HepG2 (cell line): ENCODE data around the gene SVIP.

Experiments used
- CTCF ChIP-seq: sonication (generic); formaldehyde crosslinking; IDR thresholded peaks from 2 replicates; pipeline ENCODE4 v1.5.0; 2020; ENCODE audit warnings: mild to moderate bottlenecking, missing genetic modification reagents, moderate library complexity
- FIP1L1 ChIP-seq: fragments of 200-400 bp; formaldehyde crosslinking; IDR thresholded peaks from 2 replicates; pipeline ENCODE4 v1.6.1; 2018; ENCODE audit warnings: low read depth, mild to moderate bottlenecking, low read length, moderate library complexity, borderline replicate concordance; ENCODE audit not compliant: insufficient read depth
- FOSL2 ChIP-seq: sonication (generic); formaldehyde crosslinking; IDR thresholded peaks from 2 replicates; pipeline ENCODE4 v1.4.0; 2020; ENCODE audit warnings: missing genetic modification reagents
- JDP2 ChIP-seq: sonication (generic); formaldehyde crosslinking; IDR thresholded peaks from 2 replicates; pipeline ENCODE4 v1.8.1; 2022; ENCODE audit warnings: missing genetic modification reagents, borderline replicate concordance
- POLR2AphosphoS5 ChIP-seq: IDR thresholded peaks from 2 replicates; pipeline ENCODE4 v1.6.1; 2012; ENCODE audit warnings: low read depth, low read length
- RAD21 ChIP-seq: fragments of 450-650 bp; formaldehyde crosslinking; IDR thresholded peaks from 2 replicates; pipeline ENCODE4 v1.5.0; 2020; ENCODE audit warnings: mild to moderate bottlenecking
- RFX1 ChIP-seq: fragments of 450-650 bp; IDR thresholded peaks from 2 replicates; pipeline ENCODE4 v1.6.1; 2017
- TAF1 ChIP-seq: sonication (generic); formaldehyde crosslinking; IDR thresholded peaks from 2 replicates; pipeline ENCODE4 v1.4.0; 2020; ENCODE audit warnings: missing genetic modification reagents
- ZNF263 ChIP-seq: sonication (generic); formaldehyde crosslinking; IDR thresholded peaks from 2 replicates; pipeline ENCODE4 v1.4.0; 2020; ENCODE audit warnings: missing genetic modification reagents
- ZNF326 ChIP-seq: sonication (generic); formaldehyde crosslinking; IDR thresholded peaks from 2 replicates; pipeline ENCODE4 v1.4.0; 2020; ENCODE audit warnings: missing genetic modification reagents, borderline replicate concordance
- ZNF589 ChIP-seq: sonication (generic); formaldehyde crosslinking; conservative IDR thresholded peaks from 2 replicates; pipeline ENCODE4 v1.8.0; 2022; ENCODE audit warnings: mild to moderate bottlenecking, moderate library complexity, missing genetic modification reagents
- ZSCAN29 ChIP-seq: sonication (generic); formaldehyde crosslinking; conservative IDR thresholded peaks from 2 replicates; pipeline ENCODE4 v1.4.0; 2020; ENCODE audit warnings: mild to moderate bottlenecking, missing genetic modification reagents
- TF ChIP-seq, protein P1 (sequence below): sonication (generic); formaldehyde crosslinking; IDR thresholded peaks from 2 replicates; pipeline ENCODE4 v1.4.0; 2020; ENCODE audit warnings: missing genetic modification reagents
- TF ChIP-seq, protein P2 (sequence below), 2 experiments: sonication (generic) in 1 of 2; formaldehyde crosslinking in 1 of 2; IDR thresholded peaks; 2 replicates each; pipeline versions ENCODE4 v1.5.1 to v1.6.1; 2011 to 2020; ENCODE audit warnings: borderline replicate concordance in 1 of 2, low read depth in 1 of 2, low read length in 1 of 2, mild to moderate bottlenecking in 1 of 2, missing genetic modification reagents in 1 of 2, moderate library complexity in 1 of 2

- TF ChIP-seq, protein P1, sequence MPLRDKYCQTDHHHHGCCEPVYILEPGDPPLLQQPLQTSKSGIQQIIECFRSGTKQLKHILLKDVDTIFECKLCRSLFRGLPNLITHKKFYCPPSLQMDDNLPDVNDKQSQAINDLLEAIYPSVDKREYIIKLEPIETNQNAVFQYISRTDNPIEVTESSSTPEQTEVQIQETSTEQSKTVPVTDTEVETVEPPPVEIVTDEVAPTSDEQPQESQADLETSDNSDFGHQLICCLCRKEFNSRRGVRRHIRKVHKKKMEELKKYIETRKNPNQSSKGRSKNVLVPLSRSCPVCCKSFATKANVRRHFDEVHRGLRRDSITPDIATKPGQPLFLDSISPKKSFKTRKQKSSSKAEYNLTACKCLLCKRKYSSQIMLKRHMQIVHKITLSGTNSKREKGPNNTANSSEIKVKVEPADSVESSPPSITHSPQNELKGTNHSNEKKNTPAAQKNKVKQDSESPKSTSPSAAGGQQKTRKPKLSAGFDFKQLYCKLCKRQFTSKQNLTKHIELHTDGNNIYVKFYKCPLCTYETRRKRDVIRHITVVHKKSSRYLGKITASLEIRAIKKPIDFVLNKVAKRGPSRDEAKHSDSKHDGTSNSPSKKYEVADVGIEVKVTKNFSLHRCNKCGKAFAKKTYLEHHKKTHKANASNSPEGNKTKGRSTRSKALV (CRISPR knock-in tag): no peak
- TF ChIP-seq JDP2 (CRISPR knock-in tag) (no peak), RAD21 (no peak), ZSCAN29 (CRISPR knock-in tag) (no peak), FIP1L1 (no peak), RFX1 (no peak), TAF1 (CRISPR knock-in tag) (no peak), ZNF589 (CRISPR knock-in tag) (no peak), ZNF263 (CRISPR knock-in tag) (no peak), ZNF326 (CRISPR knock-in tag) (no peak), CTCF (CRISPR knock-in tag) (no peak), POLR2AphosphoS5 (no peak), FOSL2 (CRISPR knock-in tag) (no peak)
- TF ChIP-seq, protein P2, sequence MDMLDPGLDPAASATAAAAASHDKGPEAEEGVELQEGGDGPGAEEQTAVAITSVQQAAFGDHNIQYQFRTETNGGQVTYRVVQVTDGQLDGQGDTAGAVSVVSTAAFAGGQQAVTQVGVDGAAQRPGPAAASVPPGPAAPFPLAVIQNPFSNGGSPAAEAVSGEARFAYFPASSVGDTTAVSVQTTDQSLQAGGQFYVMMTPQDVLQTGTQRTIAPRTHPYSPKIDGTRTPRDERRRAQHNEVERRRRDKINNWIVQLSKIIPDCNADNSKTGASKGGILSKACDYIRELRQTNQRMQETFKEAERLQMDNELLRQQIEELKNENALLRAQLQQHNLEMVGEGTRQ (IDR thresholded peaks at IDR 0.05; ENCODE audit: low read depth, low read length): no peak
- TF ChIP-seq, protein P2 (CRISPR knock-in tag; IDR thresholded peaks at IDR 0.05; ENCODE audit: borderline replicate concordance): no peak
Observed at GRCh38 chr11:22807391-22807790, 22.2 kb downstream of the SVIP start.
